Spinal cord (tissue), 10 donors: ENCODE data around the gene SPATA6. TPM values are rescaled to one million over a fixed set of nuclear protein-coding genes. Genes with fewer than 3 reads are reported as not detected.

Experiments used
- DNase-seq, 6 donors: peaks; one replicate each; pipeline versions ENCODE4 v3.0.0 to v3.0.0-alpha.2; 2013 to 2015; ENCODE audit warnings: low spot score in 6 of 6, low read depth in 4 of 6
- H3K27ac ChIP-seq: one replicate; pipeline ENCODE4 v1.5.1; 2013; ENCODE audit warnings: low read depth, low read length, control low read depth
- H3K27me3 ChIP-seq: one replicate; pipeline ENCODE4 v1.6.1; 2013; ENCODE audit warnings: low read length; ENCODE audit not compliant: control insufficient read depth, insufficient read depth
- H3K36me3 ChIP-seq: one replicate; pipeline ENCODE4 v1.6.1; 2013; ENCODE audit warnings: low read length; ENCODE audit not compliant: control insufficient read depth, insufficient read depth
- H3K4me1 ChIP-seq: one replicate; pipeline ENCODE4 v1.6.1; 2013; ENCODE audit warnings: low read length; ENCODE audit not compliant: control insufficient read depth, insufficient read depth
- H3K4me3 ChIP-seq: one replicate; pipeline ENCODE4 v1.5.1; 2013; ENCODE audit warnings: low read depth, low read length, control low read depth
- H3K9me3 ChIP-seq: one replicate; pipeline ENCODE4 v1.6.1; 2013; ENCODE audit warnings: low read length; ENCODE audit not compliant: control insufficient read depth, insufficient read depth
- WGBS: methylation state at CpG from one replicate; pipeline ENCODE4 v1.1.5; 2013; ENCODE audit warnings: missing lambda C conversion rate; ENCODE audit not compliant: insufficient coverage; 5-methylcytosine and 5-hydroxymethylcytosine counted together
- polyA plus RNA-seq, 2 donors: library from polyadenylated mRNA; unstranded; fragments of 120-200 nt; gene quantifications; one replicate each; pipeline ENCODE4 v1.2.1, GENCODE V29; 2013; ENCODE audit not compliant: insufficient read length in 2 of 2
- small RNA-seq: library from RNA; depleted of rRNA; stranded (forward); fragments of <200 nt; gene quantifications from one replicate; pipeline ENCODE3, GENCODE V24; 2014; ENCODE audit warnings: low replicate concordance
- total RNA-seq, 2 donors: library from RNA; depleted of rRNA in 1 of 2; stranded (reverse); fragments of 120-200 nt in 1 of 2; fragments of >200 nt in 1 of 2; gene quantifications; one replicate each; pipeline versions ENCODE4 v1.2.3 to v1.2.4, GENCODE V29; 2013 to 2014
- donor health status: healthy.

The SPATA6 gene
- total and polyA plus RNA-seq, 4 donors, result 18.7 to 71.1 (median 33.9) TPM

DNA sequence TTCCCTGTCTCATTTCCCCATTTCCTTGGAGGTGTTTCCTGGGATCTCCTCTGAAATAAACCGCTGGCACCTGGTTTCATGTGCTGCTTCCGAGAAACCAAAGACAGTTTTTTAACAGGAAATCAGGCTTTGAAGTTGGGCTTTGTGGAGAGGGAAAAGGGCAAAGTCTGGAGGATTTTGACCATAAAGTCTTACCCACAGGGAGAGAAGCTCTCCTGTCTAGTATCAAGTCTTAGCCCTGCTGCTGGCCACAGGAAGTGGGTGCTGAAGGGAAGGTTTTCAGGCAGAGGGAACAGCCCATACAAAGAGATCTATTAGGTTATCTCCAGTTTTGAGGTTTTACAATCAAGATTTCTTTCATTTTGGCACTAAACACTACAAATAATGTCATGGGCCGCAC, 220.2 kb downstream of the SPATA6 start:
- no peaks in the 10 kb centered on the region for H3K9me3 ChIP-seq
- peaks cover 5% of the 10 kb centered on the region for H3K4me1 ChIP-seq
- no peaks in the 10 kb centered on the region for H3K36me3 ChIP-seq
- no peak for DNase-seq
- no peaks in the 10 kb centered on the region for H3K27me3 ChIP-seq
- H3K4me3 ChIP-seq, result no peak overlapping the region
- WGBS, result 100% methylated on average over 1 of the region's 3 CpGs
- no peak overlapping the region for H3K27ac ChIP-seq

DNA sequence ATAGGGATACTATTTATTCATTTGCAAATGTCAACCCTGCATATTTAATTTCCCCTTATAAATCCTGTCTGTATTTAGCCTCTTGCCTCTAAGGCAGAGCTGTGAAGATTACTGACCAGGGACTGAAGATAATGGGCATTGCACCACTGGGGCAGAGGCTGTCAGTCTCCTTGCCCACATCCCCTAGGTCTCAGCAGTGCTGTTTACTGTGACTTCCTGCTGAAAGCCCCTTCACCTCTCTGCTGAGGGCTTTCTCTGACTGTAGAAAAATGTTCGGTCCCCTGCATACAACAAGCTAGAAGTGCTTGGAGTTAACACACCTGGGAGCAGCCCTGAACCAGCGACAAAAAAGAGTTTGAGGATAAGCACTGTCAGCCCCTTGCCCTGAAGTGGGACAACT, 220.7 kb downstream of the SPATA6 start:
- Histone ChIP-seq H3K4me1 (peaks cover 10% of the 10 kb centered on the region), H3K27me3 (no peaks in the 10 kb centered on the region), H3K4me3 (no peak overlapping the region), H3K9me3 (no peaks in the 10 kb centered on the region), H3K27ac (no peak overlapping the region), H3K36me3 (no peaks in the 10 kb centered on the region)
- WGBS, result 93% methylated on average over 2 of the region's 2 CpGs
- DNase-seq, result no peak

DNA sequence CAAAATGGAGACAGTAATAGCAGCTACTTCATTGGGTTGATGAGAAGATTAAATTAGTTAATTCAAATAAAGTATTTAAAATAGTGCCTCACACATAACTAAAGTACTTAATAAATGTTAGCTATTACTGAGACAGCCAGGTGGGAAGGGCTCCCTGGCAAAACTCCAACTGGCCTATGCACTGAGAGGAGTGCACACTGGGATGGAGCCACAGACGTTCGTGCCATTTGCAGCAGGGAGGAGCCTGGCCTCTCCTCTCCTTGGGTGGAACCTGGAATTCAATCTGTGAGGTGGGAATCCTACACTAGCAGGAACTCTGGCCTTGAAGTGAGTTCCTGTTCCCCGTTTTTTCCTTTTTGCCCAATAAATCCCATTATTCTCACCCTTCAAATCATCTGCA, 221.4 kb downstream of the SPATA6 start:
- no peaks in the 10 kb centered on the region for H3K27me3 ChIP-seq
- H3K36me3 ChIP-seq, result no peaks in the 10 kb centered on the region
- no peak overlapping the region for H3K4me3 ChIP-seq
- peaks cover 10% of the 10 kb centered on the region for H3K4me1 ChIP-seq
- DNase-seq, result peak in 1 of 6 donors; percentile 28
- no peaks in the 10 kb centered on the region for H3K9me3 ChIP-seq
- 67% methylated on average over 2 of the region's 3 CpGs for WGBS
- H3K27ac ChIP-seq, result no peak overlapping the region

DNA sequence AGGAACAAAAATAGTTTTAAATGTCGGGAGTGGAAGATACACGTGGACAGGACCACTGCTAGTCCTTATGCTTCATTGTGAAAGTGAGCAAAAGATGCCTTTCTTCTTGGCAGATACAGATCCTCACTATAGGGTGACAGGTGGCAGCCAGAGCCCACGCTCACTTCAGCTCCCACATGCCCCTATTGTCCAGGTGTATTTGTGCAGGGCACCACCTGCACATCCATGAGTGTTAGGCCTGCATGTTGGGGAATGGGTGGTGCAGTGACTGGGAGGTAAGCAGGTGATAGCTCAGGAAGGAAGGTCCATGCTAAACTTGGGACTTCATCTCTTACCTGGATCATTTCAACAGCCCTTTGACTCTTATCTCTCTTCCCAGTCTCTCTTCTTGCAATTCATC, 222.1 kb downstream of the SPATA6 start:
- no peaks in the 10 kb centered on the region for H3K27me3 ChIP-seq
- H3K36me3 ChIP-seq, result no peaks in the 10 kb centered on the region
- H3K4me3 ChIP-seq, result no peak overlapping the region
- no peak for DNase-seq
- H3K4me1 ChIP-seq, result peaks cover 10% of the 10 kb centered on the region
- H3K27ac ChIP-seq, result no peak overlapping the region
- H3K9me3 ChIP-seq, result no peaks in the 10 kb centered on the region
- 86% methylated on average over 3 of the region's 3 CpGs for WGBS

DNA sequence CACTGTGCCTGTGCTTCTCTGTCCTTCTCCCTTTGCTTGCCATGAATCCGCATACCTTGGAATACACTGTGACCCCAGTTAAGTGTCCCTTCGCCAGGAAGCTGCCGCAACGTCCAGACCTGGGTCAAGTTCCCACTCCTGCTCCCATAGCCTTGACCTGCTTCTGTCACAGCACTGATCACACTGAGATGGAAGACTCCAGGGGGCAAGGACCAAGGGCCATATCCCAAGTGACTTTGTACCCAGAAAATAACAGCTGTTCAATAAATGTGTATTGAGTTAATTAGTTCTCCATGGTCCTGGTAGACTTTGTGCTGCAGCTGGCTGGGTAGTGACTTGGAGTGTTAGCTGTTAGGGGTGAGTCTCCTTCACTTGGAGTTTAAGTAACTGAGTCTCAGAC, 223.6 kb downstream of the SPATA6 start:
- Histone ChIP-seq H3K27ac (no peak overlapping the region), H3K36me3 (no peaks in the 10 kb centered on the region), H3K27me3 (no peaks in the 10 kb centered on the region), H3K4me1 (peaks cover 10% of the 10 kb centered on the region), H3K4me3 (no peak overlapping the region), H3K9me3 (no peaks in the 10 kb centered on the region)
- WGBS, result 91% methylated on average over 4 of the region's 4 CpGs
- no peak for DNase-seq

DNA sequence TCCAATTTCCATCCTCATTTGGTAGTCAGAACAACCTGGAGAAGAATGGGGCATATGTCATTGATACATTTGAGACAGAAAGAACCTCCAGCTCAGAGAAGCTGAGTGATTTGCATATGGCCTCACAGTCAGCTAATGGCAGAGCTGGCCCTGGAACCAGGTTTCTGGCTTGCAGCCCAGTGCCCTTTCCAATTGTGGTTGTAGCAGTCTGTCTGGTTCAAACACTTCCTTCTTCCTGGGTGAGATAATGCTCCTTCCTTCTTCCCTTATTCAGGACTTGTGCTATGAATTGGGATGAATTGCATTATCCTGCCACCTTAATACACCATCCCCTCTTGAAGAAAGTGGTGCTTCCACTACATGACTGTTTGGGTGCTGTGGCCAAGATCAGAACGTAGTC, 225.3 kb downstream of the SPATA6 start:
- H3K9me3 ChIP-seq, result no peaks in the 10 kb centered on the region
- no peaks in the 10 kb centered on the region for H3K27me3 ChIP-seq
- H3K27ac ChIP-seq, result no peak overlapping the region
- H3K4me3 ChIP-seq, result no peak overlapping the region
- H3K36me3 ChIP-seq, result no peaks in the 10 kb centered on the region
- DNase-seq, result peak in 4 of 6 donors; percentile 9 to 81 (median 51)
- H3K4me1 ChIP-seq, result peaks cover 16% of the 10 kb centered on the region
- WGBS, result 62% methylated on average over 1 of the region's 1 CpG

Small RNAs within 50 kb of the gene (small RNA-seq; reads per million reads assigned to genes)
- gene RNU4-61P (not detected), gene RNU6-723P (not detected)

Other genes with a start within 250 kb of the SPATA6 start
- under 1 TPM; 0.10 to 0.39 TPM for gene SLC5A9, start 249.5 kb downstream of the SPATA6 start, total RNA-seq
- gene SLC5A9, start 249.5 kb downstream of the SPATA6 start, polyA plus RNA-seq, result 1 to 10 TPM; 1.8 to 2.4 TPM